IMR-90 (cell line): ENCODE measurements around the gene RAB12.

Experiments
- CEBPB ChIP-seq: IDR thresholded peaks from 2 replicates; pipeline ENCODE4 v1.6.1; 2012; ENCODE audit warnings: low read depth, low read length, improper control_type of control experiment
- CTCF ChIP-seq: conservative IDR thresholded peaks from 2 replicates; pipeline ENCODE4 v1.5.1; 2012; ENCODE audit warnings: mild to moderate bottlenecking, low read depth, low read length, improper control_type of control experiment
- POLR2A ChIP-seq: IDR thresholded peaks from 2 replicates; pipeline ENCODE4 v1.6.1; 2012; ENCODE audit warnings: mild to moderate bottlenecking, low read depth, low read length
- RAD21 ChIP-seq: IDR thresholded peaks from 2 replicates; pipeline ENCODE4 v1.6.1; 2012; ENCODE audit warnings: low read length, improper control_type of control experiment
- USF2 ChIP-seq: fragments of 150-350 bp; IDR thresholded peaks from 2 replicates; pipeline ENCODE4 v1.6.1; 2017; ENCODE audit warnings: mild to moderate bottlenecking, antibody characterized with exemption, low read length, low read depth

- TF ChIP-seq CTCF: no peak
- TF ChIP-seq CEBPB: no peak
- no peak for TF ChIP-seq POLR2A
- TF ChIP-seq USF2: no peak
- no peak for TF ChIP-seq RAD21
Observed at GRCh38 chr18:8639762-8640161, 30.5 kb downstream of the RAB12 start.
